Liver (tissue), 9 donors: Measurements from ENCODE around the gene PRR23E. TPM values are rescaled to one million over a fixed set of nuclear protein-coding genes. Genes with fewer than 3 reads are reported as not detected.

Experiments used
- DNase-seq: peaks from one replicate; pipeline ENCODE4 v3.0.0-alpha.2; 2017; ENCODE audit warnings: low spot score
- H3K27ac ChIP-seq, 2 donors: one replicate each; pipeline ENCODE4 v1.7.0; 2013; ENCODE audit warnings: inconsistent platforms in 2 of 2, low read length in 2 of 2, control low read depth in 1 of 2, low read depth in 1 of 2, mild to moderate bottlenecking in 1 of 2
- H3K27me3 ChIP-seq, 4 donors: one replicate each; pipeline versions ENCODE4 v1.6.1 to v1.7.0; 2013; ENCODE audit warnings: low read length in 3 of 4, inconsistent platforms in 1 of 4, mild to moderate bottlenecking in 1 of 4, moderate library complexity in 1 of 4; ENCODE audit not compliant: control insufficient read depth in 4 of 4, insufficient read depth in 4 of 4
- H3K36me3 ChIP-seq, 4 donors: one replicate each; pipeline versions ENCODE4 v1.6.1 to v1.7.0; 2013; ENCODE audit warnings: low read length in 3 of 4, mild to moderate bottlenecking in 3 of 4, low read depth in 1 of 4, moderate library complexity in 1 of 4; ENCODE audit not compliant: control insufficient read depth in 4 of 4, insufficient read depth in 3 of 4
- H3K4me1 ChIP-seq, 4 donors: one replicate each; pipeline versions ENCODE4 v1.6.1 to v1.7.0; 2013; ENCODE audit warnings: low read length in 3 of 4, mild to moderate bottlenecking in 3 of 4, moderate library complexity in 1 of 4; ENCODE audit not compliant: control insufficient read depth in 4 of 4, insufficient read depth in 4 of 4
- H3K4me3 ChIP-seq, 3 donors: one replicate each; pipeline versions ENCODE4 v1.6.1 to v1.7.0; 2013; ENCODE audit warnings: low read length in 3 of 3, control low read depth in 1 of 3, low read depth in 1 of 3, mild to moderate bottlenecking in 1 of 3
- H3K9ac ChIP-seq, 2 donors: one replicate each; pipeline ENCODE4 v1.7.0; 2013; ENCODE audit warnings: low read length in 2 of 2, mild to moderate bottlenecking in 2 of 2, moderate library complexity in 2 of 2, control low read depth in 1 of 2, low read depth in 1 of 2
- H3K9me3 ChIP-seq, 4 donors: one replicate each; pipeline versions ENCODE4 v1.6.1 to v1.7.0; 2013; ENCODE audit warnings: low read length in 3 of 4; ENCODE audit not compliant: control insufficient read depth in 4 of 4
- CTCF ChIP-seq: fragments of 150-350 bp; IDR thresholded peaks from 2 replicates; pipeline ENCODE4 v1.5.1; 2017; ENCODE audit warnings: improper control_type of control experiment, low read depth, low read length; ENCODE audit not compliant: missing input control
- EGR1 ChIP-seq, 2 donors: IDR thresholded peaks; 2 replicates each; pipeline ENCODE4 v1.6.1; 2016 to 2018; ENCODE audit warnings: antibody characterized with exemption in 2 of 2, low read depth in 2 of 2
- FOXA1 ChIP-seq: IDR thresholded peaks from 2 replicates; pipeline ENCODE4 v1.6.1; 2016; ENCODE audit warnings: antibody characterized with exemption
- FOXA2 ChIP-seq: IDR thresholded peaks from 2 replicates; pipeline ENCODE4 v1.6.1; 2016; ENCODE audit warnings: antibody characterized with exemption
- GABPA ChIP-seq, 2 donors: IDR thresholded peaks in 1 of 2; conservative IDR thresholded peaks in 1 of 2; 2 replicates each; pipeline ENCODE4 v1.6.1; 2016; ENCODE audit warnings: antibody characterized with exemption in 2 of 2, mild to moderate bottlenecking in 1 of 2, moderate library complexity in 1 of 2
- HNF4A ChIP-seq, 2 donors: conservative IDR thresholded peaks; 2 replicates each; pipeline ENCODE4 v1.6.1; 2016; ENCODE audit warnings: antibody characterized with exemption in 2 of 2, mild to moderate bottlenecking in 2 of 2
- HNF4G ChIP-seq: IDR thresholded peaks from 2 replicates; pipeline ENCODE4 v1.6.1; 2016; ENCODE audit warnings: antibody characterized with exemption
- JUND ChIP-seq, 2 donors: IDR thresholded peaks; 2 replicates each; pipeline ENCODE4 v1.6.1; 2016; ENCODE audit warnings: antibody characterized with exemption in 2 of 2
- MAX ChIP-seq: IDR thresholded peaks from 2 replicates; pipeline ENCODE4 v1.6.1; 2016; ENCODE audit warnings: antibody characterized with exemption
- NR2F2 ChIP-seq: IDR thresholded peaks from 2 replicates; pipeline ENCODE4 v1.6.1; 2016; ENCODE audit warnings: antibody characterized with exemption
- RAD21 ChIP-seq, 2 donors: IDR thresholded peaks; 2 replicates each; pipeline ENCODE4 v1.6.1; 2016; ENCODE audit warnings: antibody characterized with exemption in 2 of 2, mild to moderate bottlenecking in 2 of 2
- REST ChIP-seq: IDR thresholded peaks from 2 replicates; pipeline ENCODE4 v1.6.1; 2016; ENCODE audit warnings: antibody characterized with exemption, mild to moderate bottlenecking
- RXRA ChIP-seq, 2 donors: IDR thresholded peaks; 2 replicates each; pipeline ENCODE4 v1.6.1; 2017 to 2018; ENCODE audit warnings: antibody characterized with exemption in 2 of 2, mild to moderate bottlenecking in 1 of 2
- SP1 ChIP-seq: IDR thresholded peaks from 2 replicates; pipeline ENCODE4 v1.6.1; 2018; ENCODE audit warnings: antibody characterized with exemption, mild to moderate bottlenecking
- TAF1 ChIP-seq: conservative IDR thresholded peaks from 2 replicates; pipeline ENCODE4 v1.6.1; 2016; ENCODE audit warnings: antibody characterized with exemption, mild to moderate bottlenecking
- YY1 ChIP-seq: IDR thresholded peaks from 2 replicates; pipeline ENCODE4 v1.6.1; 2016; ENCODE audit warnings: antibody characterized with exemption, mild to moderate bottlenecking
- ZBTB33 ChIP-seq: IDR thresholded peaks from 2 replicates; pipeline ENCODE4 v1.6.1; 2016; ENCODE audit warnings: antibody characterized with exemption
- WGBS: extraction: QIAGEN DNeasy Blood & Tissue Kit; methylation state at CpG from one replicate; pipeline ENCODE4 v1.1.7; 2013; 5-methylcytosine and 5-hydroxymethylcytosine counted together
- polyA plus RNA-seq, 2 donors: library from polyadenylated mRNA; stranded (reverse) in 1 of 2; unstranded in 1 of 2; fragments of 200-250 nt in 1 of 2; fragments of >200 nt in 1 of 2; fragmentation: Nextera tagmentation in 1 of 2; extraction: Ambion mirVana in 1 of 2; gene quantifications; one replicate each; pipeline versions ENCODE4 v1.2.1 to v1.2.3, GENCODE V29; 2013 to 2015
- total RNA-seq, 2 donors: library from RNA; depleted of rRNA; stranded (reverse); fragments of >200 nt; gene quantifications; one replicate each; pipeline ENCODE4 v1.2.3, GENCODE V29; 2014
- TF ChIP-seq, protein P1 (sequence below): IDR thresholded peaks from 2 replicates; pipeline ENCODE4 v1.6.1; 2016; ENCODE audit warnings: antibody characterized with exemption
- donor health status: healthy.
- donor health status: healthy.
- donor health status: healthy.
- donor health status: healthy.
- donor health status: healthy.

Gene PRR23E
- total and polyA plus RNA-seq, 4 donors: not detected

- DNase-seq: no peak
- Histone ChIP-seq H3K9ac (no peak overlapping the region), H3K27ac (no peak overlapping the region), H3K27me3 (peaks cover 0 to 11% (median 1%) of the 10 kb centered on the region in 4 donors), H3K4me3 (no peak overlapping the region), H3K9me3 (no peaks in the 10 kb centered on the region), H3K36me3 (no peaks in the 10 kb centered on the region), H3K4me1 (no peaks in the 10 kb centered on the region)
- WGBS: 92% methylated on average over 9 of the region's 9 CpGs
- no peak for TF ChIP-seq YY1
- TF ChIP-seq NR2F2: no peak
- no peak for TF ChIP-seq ZBTB33
- no peak for TF ChIP-seq REST
- no peak for TF ChIP-seq SP1
- no peak for TF ChIP-seq TAF1
- no peak for TF ChIP-seq HNF4A (conservative IDR thresholded peaks at IDR 0.05)
- no peak for TF ChIP-seq RXRA (IDR thresholded peaks at IDR 0.05)
- no peak for TF ChIP-seq RAD21 (IDR thresholded peaks at IDR 0.05)
- no peak for TF ChIP-seq JUND (IDR thresholded peaks at IDR 0.05)
Observed at GRCh38 chr3:127151251-127151564, 41.7 kb upstream of the PRR23E start.

- Histone ChIP-seq H3K4me1 (no peaks in the 10 kb centered on the region), H3K4me3 (no peak overlapping the region), H3K9me3 (no peaks in the 10 kb centered on the region), H3K27me3 (peaks cover 0 to 7% (median 1%) of the 10 kb centered on the region in 4 donors), H3K36me3 (no peaks in the 10 kb centered on the region), H3K27ac (no peak overlapping the region), H3K9ac (no peak overlapping the region)
- no peak for TF ChIP-seq YY1
- no peak for TF ChIP-seq HNF4G
- TF ChIP-seq REST: no peak
- no peak for TF ChIP-seq FOXA2
- TF ChIP-seq FOXA1: no peak
- TF ChIP-seq SP1: no peak
- no peak for TF ChIP-seq JUND (IDR thresholded peaks at IDR 0.05)
- no peak for TF ChIP-seq GABPA (IDR thresholded peaks at IDR 0.05 in 1 of 2, conservative IDR thresholded peaks at IDR 0.05 in 1 of 2)
- TF ChIP-seq ZBTB33: no peak
- TF ChIP-seq MAX: no peak
- no peak for TF ChIP-seq EGR1 (IDR thresholded peaks at IDR 0.05; ENCODE audit: low read depth in 2 of 2)
- no peak for TF ChIP-seq TAF1
- no peak for TF ChIP-seq CTCF
- TF ChIP-seq NR2F2: no peak
- no peak for TF ChIP-seq RAD21 (IDR thresholded peaks at IDR 0.05)
- TF ChIP-seq RXRA (IDR thresholded peaks at IDR 0.05): no peak
- TF ChIP-seq, protein P1, sequence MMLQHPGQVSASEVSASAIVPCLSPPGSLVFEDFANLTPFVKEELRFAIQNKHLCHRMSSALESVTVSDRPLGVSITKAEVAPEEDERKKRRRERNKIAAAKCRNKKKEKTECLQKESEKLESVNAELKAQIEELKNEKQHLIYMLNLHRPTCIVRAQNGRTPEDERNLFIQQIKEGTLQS: no peak
- TF ChIP-seq HNF4A (conservative IDR thresholded peaks at IDR 0.05): no peak
- DNase-seq: no peak
- 85% methylated on average over 2 of the region's 2 CpGs for WGBS
Observed at GRCh38 chr3:127151992-127152650, 40.8 kb upstream of the PRR23E start.
